Activated naive CD4-positive, alpha-beta T cell treated with anti-CD3 and anti-CD28 coated beads for 36 hours (primary cell): ENCODE data around the gene CRYZL1. TPM values are rescaled to one million over a fixed set of nuclear protein-coding genes. Genes with fewer than 3 reads are reported as not detected.
"Not testable (repeated sequence)": the region's sequence is repeated elsewhere in the genome, so short reads cannot be mapped to it uniquely, and the experiment has no call there.

Experiments
- CTCF ChIA-PET: fragments of 350-600 bp; sonication (Branson Sonifier 250); formaldehyde crosslinking; loops from one replicate; lab custom pipeline; 2021; ENCODE audit warnings: antibody characterized with exemption; lab: Charles Lee
- DNase-seq: peaks from one replicate; pipeline ENCODE4 v3.0.0-alpha.2; 2020
- H3K27ac Mint-ChIP-seq: one replicate; pipeline ENCODE4 v1.8.0; 2021; ENCODE audit warnings: mild to moderate bottlenecking, mixed read lengths
- H3K27me3 Mint-ChIP-seq: one replicate; pipeline ENCODE4 v1.8.0; 2021; ENCODE audit warnings: low read depth, mixed read lengths
- H3K36me3 Mint-ChIP-seq: one replicate; pipeline ENCODE4 v1.8.0; 2021; ENCODE audit warnings: low read depth, mixed read lengths
- H3K4me1 Mint-ChIP-seq: one replicate; pipeline ENCODE4 v1.8.0; 2021; ENCODE audit warnings: low read depth, mixed read lengths
- H3K4me3 Mint-ChIP-seq: one replicate; pipeline ENCODE4 v1.8.0; 2021; ENCODE audit warnings: mild to moderate bottlenecking, moderate library complexity, mixed read lengths
- H3K9me3 Mint-ChIP-seq: one replicate; pipeline ENCODE4 v1.8.0; 2021; ENCODE audit warnings: mixed read lengths
- intact Hi-C: fragments of 100-400 bp; cut with micrococcal nuclease; formaldehyde crosslinking; loops from one replicate; pipeline ENCODE4 v1.15.1; 2023
- total RNA-seq, 2 experiments: library from RNA; stranded (reverse); gene quantifications; one replicate each; pipeline ENCODE4 v1.2.3, GENCODE V29; 2021

CRYZL1 gene
- total RNA-seq, 2 experiments from 2014 or later: 30.3 to 32.7 TPM

- no peaks in the 10 kb centered on the region for H3K36me3 Mint-ChIP-seq
- H3K4me1 Mint-ChIP-seq: peaks cover 12% of the 10 kb centered on the region
- H3K27ac Mint-ChIP-seq: no peak overlapping the region
- H3K27me3 Mint-ChIP-seq: peaks cover 17% of the 10 kb centered on the region
- CTCF ChIA-PET: no interaction called here
- H3K9me3 Mint-ChIP-seq: no peaks in the 10 kb centered on the region
- peak overlapping the region; percentile 79 for H3K4me3 Mint-ChIP-seq
- DNase-seq: no peak
- intact Hi-C loops: loop anchor here (2.0 to 10.0 kb wide), 5 partner anchors 334 to 916 kb away; partner anchors contain the start of gene SYNJ1
These were observed 2.2 kb upstream of the CRYZL1 start for GRCh38 chr21:33643658-33644311.

- H3K9me3 Mint-ChIP-seq: no peaks in the 10 kb centered on the region
- intact Hi-C loops: loop anchor here (1.0 to 10.0 kb wide), 8 partner anchors 251 to 916 kb away; partner anchors contain the start of genes ATP5PO, IFNAR1 and SYNJ1
- peaks cover 17% of the 10 kb centered on the region for H3K27me3 Mint-ChIP-seq
- peak overlapping the region; percentile 79 for H3K4me3 Mint-ChIP-seq
- H3K4me1 Mint-ChIP-seq: peaks cover 12% of the 10 kb centered on the region
- DNase-seq: peak; percentile 10
- CTCF ChIA-PET: no interaction called here
- no peaks in the 10 kb centered on the region for H3K36me3 Mint-ChIP-seq
- H3K27ac Mint-ChIP-seq: no peak overlapping the region
These were observed 1.5 kb upstream of the CRYZL1 start for GRCh38 chr21:33642896-33643657.

GRCh38 chr21:33642027-33642895 is 720 bp upstream of the CRYZL1 start, which contains the start of gene ITSN1:
Gene ITSN1, plus strand, starts transcription at chr21:33642501. Its CDS starts 76,328 bp downstream, at chr21:33718829.
- peaks cover 15% of the 10 kb centered on the region for H3K4me1 Mint-ChIP-seq
- intact Hi-C loops: loop anchor here (1.0 to 10.0 kb wide), 8 partner anchors 252 to 915 kb away; partner anchors contain the start of genes ATP5PO, IFNAR1 and SYNJ1
- CTCF ChIA-PET: no interaction called here

GRCh38 chr21:33640697-33641351 is 717 bp downstream of the CRYZL1 start:
- Mint-ChIP-seq H3K9me3 (no peaks in the 10 kb centered on the region), H3K27ac (peak overlapping the region; percentile 94), H3K4me1 (peaks cover 21% of the 10 kb centered on the region), H3K36me3 (peaks cover 4% of the 10 kb centered on the region), H3K27me3 (peaks cover 17% of the 10 kb centered on the region), H3K4me3 (peak overlapping the region; percentile 91)
- intact Hi-C loops: loop anchor here (1.0 to 10.0 kb wide), 9 partner anchors 53 to 974 kb away; partner anchors contain the start of genes DNAJC28, DONSON, GART and RCAN1
- CTCF ChIA-PET: no interaction called here
- DNase-seq: peak; percentile 24

More at GRCh38 chr21:33642027-33642895, 720 bp upstream of the CRYZL1 start, which contains the start of gene ITSN1:
- H3K27ac Mint-ChIP-seq: peak within 1 kb of the TSS; percentile 94
- peak; percentile 100 for DNase-seq
- peak within 1 kb of the TSS; percentile 91 for H3K4me3 Mint-ChIP-seq
- H3K36me3 Mint-ChIP-seq: peaks cover 2% of the 10 kb centered on the region
- H3K27me3 Mint-ChIP-seq: peaks cover 17% of the 10 kb centered on the region
- H3K9me3 Mint-ChIP-seq: no peaks in the 10 kb centered on the region

- H3K4me1 Mint-ChIP-seq: peaks cover 10% of the 10 kb centered on the region
- CTCF ChIA-PET: no interaction called here
- DNase-seq: no peak
- H3K4me3 Mint-ChIP-seq: no peak overlapping the region
- no peaks in the 10 kb centered on the region for H3K9me3 Mint-ChIP-seq
- H3K36me3 Mint-ChIP-seq: peaks cover 9% of the 10 kb centered on the region
- intact Hi-C loops: no loop called here
- no peaks in the 10 kb centered on the region for H3K27me3 Mint-ChIP-seq
- no peak overlapping the region for H3K27ac Mint-ChIP-seq
These were observed 7.3 kb downstream of the CRYZL1 start for GRCh38 chr21:33634254-33634653.

GRCh38 chr21:33626151-33626550 is 15.4 kb downstream of the CRYZL1 start:
- intact Hi-C loops, H3K9me3 Mint-ChIP-seq, H3K27ac Mint-ChIP-seq, H3K27me3 Mint-ChIP-seq, DNase-seq, H3K36me3 Mint-ChIP-seq, H3K4me1 Mint-ChIP-seq, H3K4me3 Mint-ChIP-seq: not testable (repeated sequence)
- CTCF ChIA-PET: interaction anchor here (1.5 kb wide), 1 partner anchor 20 kb away, joined by 8 read pairs; no protein-coding TSS in a partner anchor

GRCh38 chr21:33622253-33622652 is 19.3 kb downstream of the CRYZL1 start:
- no peak for DNase-seq
- no peak overlapping the region for H3K27ac Mint-ChIP-seq
- H3K27me3 Mint-ChIP-seq: no peaks in the 10 kb centered on the region
- H3K4me1 Mint-ChIP-seq: no peaks in the 10 kb centered on the region
- peaks cover 8% of the 10 kb centered on the region for H3K36me3 Mint-ChIP-seq
- no peaks in the 10 kb centered on the region for H3K9me3 Mint-ChIP-seq
- intact Hi-C loops: no loop called here
- no peak overlapping the region for H3K4me3 Mint-ChIP-seq
- CTCF ChIA-PET: no interaction called here

- H3K27me3 Mint-ChIP-seq: no peaks in the 10 kb centered on the region
- intact Hi-C loops: no loop called here
- H3K27ac Mint-ChIP-seq: no peak overlapping the region
- no peaks in the 10 kb centered on the region for H3K9me3 Mint-ChIP-seq
- no peaks in the 10 kb centered on the region for H3K4me1 Mint-ChIP-seq
- H3K36me3 Mint-ChIP-seq: peaks cover 10% of the 10 kb centered on the region
- no peak overlapping the region for H3K4me3 Mint-ChIP-seq
- CTCF ChIA-PET: interaction anchor here (0.6 to 1.0 kb wide), 2 partner anchors 14 to 283 kb away, joined by 3 to 4 read pairs; no protein-coding TSS in a partner anchor
- DNase-seq: no peak
These were observed 21.8 kb downstream of the CRYZL1 start for GRCh38 chr21:33619726-33620125.

- no peak overlapping the region for H3K4me3 Mint-ChIP-seq
- no peaks in the 10 kb centered on the region for H3K27me3 Mint-ChIP-seq
- intact Hi-C loops: no loop called here
- H3K27ac Mint-ChIP-seq: no peak overlapping the region
- no peaks in the 10 kb centered on the region for H3K4me1 Mint-ChIP-seq
- no peak for DNase-seq
- no peaks in the 10 kb centered on the region for H3K9me3 Mint-ChIP-seq
- peaks cover 7% of the 10 kb centered on the region for H3K36me3 Mint-ChIP-seq
- CTCF ChIA-PET: interaction anchor here (1.1 kb wide), 1 partner anchor 11 kb away, joined by 3 read pairs; no protein-coding TSS in a partner anchor
These were observed 23.1 kb downstream of the CRYZL1 start for GRCh38 chr21:33618407-33618806.

GRCh38 chr21:33617565-33617964 is 24.0 kb downstream of the CRYZL1 start:
- H3K27ac Mint-ChIP-seq, H3K9me3 Mint-ChIP-seq, DNase-seq, H3K4me3 Mint-ChIP-seq, H3K27me3 Mint-ChIP-seq, intact Hi-C loops, H3K4me1 Mint-ChIP-seq, H3K36me3 Mint-ChIP-seq: not testable (repeated sequence)
- CTCF ChIA-PET: interaction anchor here (1.1 kb wide), 1 partner anchor 11 kb away, joined by 3 read pairs; no protein-coding TSS in a partner anchor

GRCh38 chr21:33611006-33611744 is 30.4 kb downstream of the CRYZL1 start:
- no peak for DNase-seq
- Mint-ChIP-seq H3K9me3 (no peaks in the 10 kb centered on the region), H3K4me1 (no peaks in the 10 kb centered on the region)

More at GRCh38 chr21:33611006-33611744, 30.4 kb downstream of the CRYZL1 start:
- no peak overlapping the region for H3K4me3 Mint-ChIP-seq
- H3K36me3 Mint-ChIP-seq: no peaks in the 10 kb centered on the region
- CTCF ChIA-PET: interaction anchor here (0.5 to 0.6 kb wide), 2 partner anchors 13 to 85 kb away, joined by 3 read pairs; no protein-coding TSS in a partner anchor
- H3K27ac Mint-ChIP-seq: no peak overlapping the region
- no peaks in the 10 kb centered on the region for H3K27me3 Mint-ChIP-seq
- intact Hi-C loops: no loop called here
